Rectal smooth muscle tissue (tissue), 1 donor: ENCODE data around the gene BBLN.
A peak's percentile ranks its signal among the peaks of the same experiment; 100 is the strongest.
"Not testable (repeated sequence)": the region's sequence is repeated elsewhere in the genome, so short reads cannot be mapped to it uniquely, and the experiment has no call there.

Experiments used
- H3K27ac ChIP-seq: one replicate; pipeline ENCODE4 v1.7.0; 2013; ENCODE audit warnings: low read depth, low read length, inconsistent platforms
- H3K27me3 ChIP-seq: one replicate; pipeline ENCODE4 v1.7.0; 2013; ENCODE audit warnings: low read length; ENCODE audit not compliant: control insufficient read depth, insufficient read depth
- H3K36me3 ChIP-seq: one replicate; pipeline ENCODE4 v1.7.0; 2013; ENCODE audit warnings: low read length; ENCODE audit not compliant: control insufficient read depth, insufficient read depth
- H3K4me1 ChIP-seq: one replicate; pipeline ENCODE4 v1.7.0; 2013; ENCODE audit warnings: low read length; ENCODE audit not compliant: control insufficient read depth, insufficient read depth
- H3K4me3 ChIP-seq: one replicate; pipeline ENCODE4 v1.7.0; 2013; ENCODE audit warnings: low read length
- H3K9ac ChIP-seq: one replicate; pipeline ENCODE4 v1.7.0; 2013; ENCODE audit warnings: low read length

BBLN gene, protein sequence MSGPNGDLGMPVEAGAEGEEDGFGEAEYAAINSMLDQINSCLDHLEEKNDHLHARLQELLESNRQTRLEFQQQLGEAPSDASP

DNA sequence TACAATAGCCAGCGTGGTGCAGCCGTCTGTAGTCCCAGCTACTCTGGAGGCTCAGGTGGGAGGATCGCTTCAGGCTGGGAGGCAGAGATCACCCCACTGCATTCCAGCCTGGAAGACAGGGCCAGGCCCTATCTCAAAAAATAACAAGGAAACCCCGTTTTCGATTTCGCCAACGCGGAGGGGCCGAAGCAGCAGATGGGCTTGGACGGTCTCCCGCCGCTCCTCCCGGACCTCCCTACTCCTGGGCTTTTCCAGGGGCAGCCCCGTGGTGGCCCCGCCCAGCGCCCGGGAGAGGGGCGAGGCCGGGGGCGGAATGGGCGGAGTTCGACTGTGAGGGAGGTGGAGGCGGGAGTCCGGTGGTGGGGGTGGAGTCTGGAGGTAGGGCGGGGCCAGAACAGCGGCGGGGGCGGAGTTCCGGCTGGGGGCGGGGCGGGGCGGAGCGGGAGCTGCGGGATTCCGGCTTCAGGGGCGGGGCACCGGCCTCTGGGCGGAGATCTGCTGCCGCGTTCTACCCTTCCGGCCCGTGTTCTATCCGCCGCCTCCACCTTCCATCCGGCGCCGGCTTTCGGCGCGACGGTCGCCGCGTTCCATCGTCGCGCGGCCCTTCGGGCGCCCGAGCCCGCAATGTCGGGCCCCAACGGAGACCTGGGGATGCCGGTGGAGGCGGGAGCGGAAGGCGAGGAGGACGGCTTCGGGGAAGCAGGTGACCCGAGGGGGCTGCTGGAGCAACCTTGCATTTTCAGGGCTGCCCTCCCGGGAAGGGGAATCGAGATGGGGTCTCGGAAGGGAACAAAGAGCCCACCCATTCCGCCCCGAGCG, at the start of gene BBLN:
BBLN (plus strand) TSS at position 482 of the 819 bp plus-strand sequence; CDS start at position 625, 143 bp downstream.
- peak within 1 kb of the TSS; percentile 92 for H3K9ac ChIP-seq
- H3K36me3 ChIP-seq: peaks cover 7% of the 10 kb centered on the region
- H3K27me3 ChIP-seq: no peaks in the 10 kb centered on the region
- peak within 1 kb of the TSS; percentile 95 for H3K4me3 ChIP-seq
- peak within 1 kb of the TSS; percentile 50 for H3K27ac ChIP-seq
- peaks cover 4% of the 10 kb centered on the region for H3K4me1 ChIP-seq

DNA sequence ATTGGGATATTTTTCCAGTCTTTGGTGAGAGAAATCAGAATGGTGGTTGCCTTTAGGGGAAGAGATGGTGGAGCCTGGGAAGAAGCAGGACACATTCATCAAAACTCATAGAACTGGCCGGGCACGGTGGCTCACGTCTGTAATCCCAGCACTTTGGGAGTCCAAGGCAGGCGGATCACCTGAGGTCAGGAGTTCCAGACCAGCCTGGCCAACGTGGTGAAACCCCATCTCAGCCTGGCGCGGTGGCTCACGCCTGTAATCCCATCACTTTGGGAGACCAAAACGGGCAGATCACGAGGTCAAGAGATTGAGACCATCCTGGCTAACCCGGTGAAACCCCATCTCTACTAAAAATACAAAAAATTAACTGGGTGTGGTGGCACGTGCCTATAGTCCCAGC, 48.3 kb upstream of the BBLN start:
- H3K4me3 ChIP-seq, H3K27me3 ChIP-seq, H3K4me1 ChIP-seq, H3K27ac ChIP-seq, H3K9ac ChIP-seq: not testable (repeated sequence)
- peaks cover 15% of the 10 kb centered on the region for H3K36me3 ChIP-seq

DNA sequence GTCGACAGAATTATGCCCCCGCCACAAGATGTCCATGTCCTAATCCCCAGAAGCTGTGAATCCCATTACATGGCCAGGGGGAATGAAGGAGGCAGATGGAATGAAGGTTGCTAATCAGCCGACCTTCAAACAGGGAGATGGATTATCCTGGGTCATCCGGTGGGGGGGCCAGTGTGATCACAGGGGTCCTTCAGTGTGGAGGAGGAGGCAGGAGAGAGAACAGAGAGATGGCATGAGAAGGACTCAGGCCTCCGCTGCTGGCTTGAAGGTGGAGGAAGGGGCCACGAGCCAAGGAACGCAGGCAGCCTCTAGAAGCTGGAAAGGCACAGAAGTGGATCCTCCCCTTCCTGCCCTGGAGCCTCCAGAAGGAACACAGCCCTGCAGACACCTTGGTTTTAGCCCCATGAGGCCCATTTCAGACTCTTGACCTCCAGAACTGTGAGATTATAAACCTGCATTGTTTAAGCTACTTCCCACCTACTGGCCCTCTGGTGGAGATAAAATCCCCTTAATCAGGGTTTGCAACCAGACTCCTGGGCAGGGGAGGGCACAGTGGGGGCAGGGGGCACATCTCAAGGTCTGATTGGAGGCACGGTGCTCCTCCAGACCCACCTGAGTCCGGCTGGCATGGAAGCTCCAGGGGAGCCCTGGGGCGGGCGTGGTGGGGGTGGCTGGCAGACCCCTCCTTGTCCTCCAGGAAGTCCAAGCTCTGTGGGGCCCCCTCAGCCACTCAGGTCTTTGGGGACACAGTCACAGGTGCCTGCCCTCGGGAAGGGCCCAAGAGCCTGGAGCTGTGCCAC, 46.3 kb upstream of the BBLN start:
- Histone ChIP-seq H3K9ac (no peak overlapping the region), H3K27me3 (no peaks in the 10 kb centered on the region), H3K36me3 (no peaks in the 10 kb centered on the region), H3K4me1 (no peaks in the 10 kb centered on the region), H3K4me3 (peak overlapping the region; percentile 65), H3K27ac (no peak overlapping the region)

DNA sequence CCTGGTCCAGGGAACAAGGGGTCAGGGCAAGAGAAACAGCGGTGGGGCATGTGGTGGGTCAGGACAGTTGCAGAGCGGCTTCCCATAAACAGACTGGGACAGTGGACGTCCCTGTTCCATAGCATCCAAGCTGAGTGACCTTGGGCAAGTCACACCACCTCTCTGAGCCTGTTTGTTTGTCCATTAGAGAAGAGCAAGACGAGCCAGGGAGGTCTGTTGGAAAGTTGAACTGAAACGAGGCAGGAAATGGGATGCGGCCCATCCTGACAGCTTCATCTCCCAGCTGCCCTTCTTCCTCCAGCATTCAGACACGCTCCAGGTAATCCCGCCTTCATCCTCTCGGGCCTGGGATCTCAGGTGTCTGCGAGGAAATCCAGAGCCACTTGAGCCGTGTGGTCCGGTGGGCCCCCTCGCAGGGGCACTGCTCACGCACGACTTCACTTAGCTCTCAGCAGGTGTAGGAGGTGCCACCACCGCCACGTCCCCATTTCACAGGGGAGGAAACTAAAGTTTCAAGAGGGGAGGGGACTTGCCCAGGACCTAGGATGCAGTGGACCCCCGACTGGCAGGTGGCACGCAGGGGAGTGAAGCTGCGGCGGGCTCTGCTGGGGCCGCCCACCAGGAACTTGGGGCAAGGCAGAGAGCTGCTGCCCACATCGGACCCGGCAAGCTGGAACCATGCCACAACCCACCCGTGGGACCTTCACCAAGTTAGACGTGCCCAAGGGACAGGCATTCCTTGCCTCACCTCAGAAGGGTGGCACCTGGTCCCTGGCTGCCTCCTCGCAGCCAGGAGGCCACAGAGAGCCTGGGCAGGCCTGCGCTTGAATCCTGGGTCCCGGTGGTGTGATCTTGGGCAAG, 45.5 kb upstream of the BBLN start:
- peak overlapping the region; percentile 65 for H3K4me3 ChIP-seq
- H3K4me1 ChIP-seq: no peaks in the 10 kb centered on the region
- peak overlapping the region; percentile 29 for H3K9ac ChIP-seq
- H3K36me3 ChIP-seq: no peaks in the 10 kb centered on the region
- H3K27me3 ChIP-seq: no peaks in the 10 kb centered on the region
- no peak overlapping the region for H3K27ac ChIP-seq

DNA sequence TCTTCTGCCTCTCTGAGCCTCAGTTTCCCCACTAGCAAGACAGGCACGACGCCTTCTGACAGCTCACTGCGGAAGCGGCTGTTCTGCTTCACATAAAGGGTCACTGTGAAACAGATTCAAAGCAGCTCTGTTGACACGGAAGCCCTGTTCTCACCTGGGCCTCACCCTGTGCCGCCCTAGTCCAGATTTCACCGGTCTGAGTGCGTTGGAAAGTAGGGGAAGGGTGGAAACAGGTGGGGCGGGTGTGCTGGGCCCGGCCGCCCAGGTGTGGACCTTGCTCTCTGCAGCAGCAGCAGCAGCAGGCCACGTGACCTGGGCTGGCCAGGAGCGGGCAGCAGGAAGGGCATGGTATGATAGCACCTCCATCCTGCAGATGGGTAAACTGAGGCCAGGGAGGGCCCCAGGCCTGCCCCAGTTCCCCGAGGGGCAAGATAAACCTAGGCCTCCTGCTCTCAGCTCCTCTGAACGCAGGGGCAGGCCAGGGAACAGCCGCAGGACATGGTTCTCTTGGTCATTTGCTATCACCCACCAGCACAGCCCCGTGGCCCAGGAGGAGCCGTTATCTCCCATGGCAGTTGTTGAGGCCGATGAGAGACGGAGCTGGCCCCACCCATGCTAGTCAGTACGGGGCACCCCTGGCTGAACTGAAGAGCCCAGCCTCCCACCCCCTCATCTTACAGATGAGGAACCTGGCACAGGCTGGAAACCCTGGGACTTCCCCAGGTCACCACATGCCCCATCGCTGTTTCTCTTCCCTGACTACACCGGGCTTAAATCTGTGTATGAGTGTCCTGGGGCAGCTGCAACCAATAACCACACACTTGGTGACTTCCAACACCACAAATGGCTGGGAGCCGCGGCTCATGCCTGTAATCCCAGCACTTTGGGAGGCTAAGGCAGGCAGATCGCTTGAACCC, 44.6 kb upstream of the BBLN start:
- peak overlapping the region; percentile 29 for H3K9ac ChIP-seq
- H3K27me3 ChIP-seq: no peaks in the 10 kb centered on the region
- H3K36me3 ChIP-seq: peaks cover 2% of the 10 kb centered on the region
- peak overlapping the region; percentile 65 for H3K4me3 ChIP-seq
- H3K27ac ChIP-seq: no peak overlapping the region
- H3K4me1 ChIP-seq: no peaks in the 10 kb centered on the region

GRCh38 chr9:128116104-128117083, 43.7 kb upstream of the BBLN start:
- no peaks in the 10 kb centered on the region for H3K4me1 ChIP-seq
- H3K27me3 ChIP-seq: no peaks in the 10 kb centered on the region
- H3K27ac ChIP-seq: no peak overlapping the region
- no peak overlapping the region for H3K9ac ChIP-seq
- H3K36me3 ChIP-seq: peaks cover 11% of the 10 kb centered on the region
- no peak overlapping the region for H3K4me3 ChIP-seq

DNA sequence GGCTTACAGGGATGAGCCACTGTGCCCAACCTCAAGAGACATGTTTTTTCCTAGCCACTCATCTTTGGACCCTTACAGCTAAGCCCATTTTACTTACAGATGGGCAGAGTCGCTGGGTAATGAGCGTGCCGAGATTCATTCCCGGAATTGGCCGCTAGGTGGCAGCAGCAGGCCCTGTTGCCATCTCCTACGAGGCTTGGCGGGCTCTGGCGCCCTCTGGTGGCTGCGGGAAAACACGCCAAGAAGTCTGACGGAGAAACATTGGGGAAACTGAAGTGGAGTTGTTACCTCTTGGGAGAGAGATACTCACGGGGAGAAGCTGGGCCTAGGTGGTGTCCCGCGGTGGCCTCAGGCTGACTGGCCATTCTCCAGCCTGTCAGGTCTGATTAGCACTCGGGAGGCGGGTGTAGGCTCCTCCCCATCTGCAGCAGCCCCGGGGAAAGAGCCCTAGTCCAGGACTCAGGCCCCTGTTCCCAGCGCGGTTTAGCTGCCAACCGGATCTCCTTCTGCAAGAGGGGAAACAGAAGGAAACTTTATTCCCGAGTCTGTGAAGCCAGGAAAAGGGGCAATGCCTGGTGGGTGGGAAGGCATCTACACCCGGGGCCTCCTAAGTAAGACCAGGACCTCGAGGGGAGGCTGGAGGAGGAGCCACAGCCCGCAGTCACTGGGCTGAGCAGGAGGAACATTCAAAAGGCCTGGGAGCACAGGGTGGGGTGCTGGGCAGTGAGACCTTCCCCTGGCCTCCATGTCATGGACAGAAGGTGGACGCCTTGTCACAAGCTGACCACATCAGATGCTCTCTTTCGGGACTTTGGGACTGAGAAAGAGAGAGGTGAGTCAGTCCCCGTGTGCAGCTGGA, 42.2 kb upstream of the BBLN start:
- peaks cover 20% of the 10 kb centered on the region for H3K36me3 ChIP-seq
- H3K9ac ChIP-seq: no peak overlapping the region
- no peak overlapping the region for H3K4me3 ChIP-seq
- no peaks in the 10 kb centered on the region for H3K27me3 ChIP-seq
- H3K27ac ChIP-seq: no peak overlapping the region
- H3K4me1 ChIP-seq: no peaks in the 10 kb centered on the region

DNA sequence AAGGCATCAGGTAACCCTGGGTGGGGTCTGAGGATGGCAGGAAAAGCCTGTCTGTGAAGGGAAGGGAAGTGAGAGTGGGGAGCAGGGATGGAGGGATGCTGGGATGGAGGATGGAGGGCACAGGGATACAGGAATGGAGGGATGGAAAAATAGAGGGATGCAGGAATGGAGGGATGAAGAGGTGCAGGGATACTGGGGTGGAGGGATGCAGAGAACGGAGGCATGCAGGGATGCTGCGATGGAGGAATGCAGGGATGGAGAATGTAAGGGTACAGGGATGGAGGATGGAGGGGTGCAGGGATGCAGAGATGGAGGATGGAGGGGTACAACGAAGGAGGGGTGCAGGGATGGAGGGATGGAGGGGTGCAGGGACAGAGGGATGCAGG, 41.6 kb upstream of the BBLN start:
- Histone ChIP-seq H3K27ac (no peak overlapping the region), H3K36me3 (peaks cover 20% of the 10 kb centered on the region), H3K4me3 (no peak overlapping the region), H3K9ac (no peak overlapping the region), H3K27me3 (no peaks in the 10 kb centered on the region), H3K4me1 (no peaks in the 10 kb centered on the region)

DNA sequence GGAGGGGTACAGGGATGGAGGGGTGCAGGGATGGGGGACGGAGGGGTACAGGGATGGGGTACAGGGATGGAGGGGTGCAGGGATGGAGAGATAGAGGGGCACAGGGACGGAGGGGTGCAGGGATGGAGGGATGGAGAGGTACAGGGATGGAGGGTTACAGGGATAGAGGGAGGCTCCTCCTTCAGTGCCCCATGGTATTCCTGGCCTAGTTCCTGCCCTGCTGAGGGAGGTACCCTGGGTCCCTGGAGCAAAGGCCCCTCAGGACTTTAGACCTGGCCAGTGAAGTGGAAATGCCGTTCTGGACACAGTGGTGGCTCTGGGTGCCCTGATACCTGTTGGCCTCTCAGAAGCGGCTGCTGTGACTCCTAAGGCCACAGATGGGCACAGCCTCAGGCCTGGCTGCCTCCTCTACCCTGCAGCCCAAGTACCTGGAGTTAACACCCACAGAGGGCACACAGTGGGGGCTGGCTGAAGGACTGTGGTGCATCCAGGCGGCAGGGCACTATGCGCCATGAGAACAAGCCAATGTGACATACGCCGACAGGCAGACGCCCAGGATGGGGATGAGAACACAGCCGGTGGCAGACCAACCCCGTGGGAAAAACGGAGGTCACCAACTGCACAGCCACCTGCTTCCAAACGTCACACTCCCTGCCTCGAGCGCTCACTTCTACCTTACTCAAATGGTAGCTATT, 40.9 kb upstream of the BBLN start:
- Histone ChIP-seq H3K36me3 (peaks cover 23% of the 10 kb centered on the region), H3K27ac (no peak overlapping the region), H3K27me3 (no peaks in the 10 kb centered on the region), H3K9ac (no peak overlapping the region), H3K4me3 (no peak overlapping the region), H3K4me1 (no peaks in the 10 kb centered on the region)
